IMR-90 (cell line): Measurements from ENCODE around the gene CCDC83. TPM values are rescaled to one million over a fixed set of nuclear protein-coding genes. Genes with fewer than 3 reads are reported as not detected.
A peak's percentile ranks its signal among the peaks of the same experiment; 100 is the strongest.

Experiments used
- ATAC-seq: fragments of 200-7000 bp; cut with Tn5 transposase; 2 replicates; pipeline ENCODE4 v1.9.1; 2020; ENCODE audit warnings: low read depth, mild to moderate bottlenecking, moderate library complexity
- BruUV-seq: library from RNA; stranded (reverse); fragments of 400-500 nt; replicated peaks from 2 replicates; lab custom pipeline; 2021; lab: Mats Ljungman, UMichigan
- CTCF ChIA-PET: fragments of 300-600 bp; formaldehyde crosslinking; extraction: SDS; loops from one replicate; lab custom pipeline; 2021; ENCODE audit warnings: antibody characterized with exemption; lab: Yijun Ruan, JAX
- POLR2A ChIA-PET: fragments of 300-600 bp; sonication (Branson Sonifier 250); formaldehyde crosslinking; loops from one replicate; lab custom pipeline; 2022; ENCODE audit warnings: antibody characterized with exemption; ENCODE audit not compliant: unreplicated experiment; lab: Charles Lee
- DNase-seq: peaks from one replicate; pipeline ENCODE4 v3.0.0; 2013
- H2AFZ ChIP-seq: replicated peaks from 2 replicates; pipeline ENCODE3; 2013; ENCODE audit warnings: low read length, mild to moderate bottlenecking; ENCODE audit not compliant: poor library complexity
- H2AK5ac ChIP-seq: 2 replicates; pipeline ENCODE4 v1.6.1; 2013; ENCODE audit warnings: low read depth, low read length, inconsistent platforms
- H2AK9ac ChIP-seq: replicated peaks from 2 replicates; pipeline ENCODE3; 2013; ENCODE audit warnings: mild to moderate bottlenecking, low read depth, low read length, moderate library complexity; ENCODE audit not compliant: poor library complexity
- H2BK120ac ChIP-seq: 2 replicates; pipeline ENCODE4 v1.6.1; 2013; ENCODE audit warnings: low read depth, low read length, inconsistent platforms
- H2BK15ac ChIP-seq: 3 replicates; pipeline ENCODE4 v1.6.1; 2013; ENCODE audit warnings: low read depth, low read length, inconsistent platforms
- H2BK20ac ChIP-seq: 2 replicates; pipeline ENCODE4 v1.6.1; 2013; ENCODE audit warnings: low read depth, mild to moderate bottlenecking, inconsistent platforms, low read length, moderate library complexity
- H2BK5ac ChIP-seq: 2 replicates; pipeline ENCODE4 v1.6.1; 2013; ENCODE audit warnings: mild to moderate bottlenecking, low read depth, low read length, inconsistent platforms; ENCODE audit not compliant: poor library complexity, severe bottlenecking
- H3K14ac ChIP-seq: replicated peaks from 2 replicates; pipeline ENCODE4 v1.6.1; 2013; ENCODE audit warnings: low read depth, low read length, inconsistent platforms
- H3K18ac ChIP-seq: 2 replicates; pipeline ENCODE4 v1.6.1; 2013; ENCODE audit warnings: low read depth, low read length, control low read depth
- H3K23ac ChIP-seq: 2 replicates; pipeline ENCODE4 v1.6.1; 2013; ENCODE audit warnings: low read depth, low read length, inconsistent platforms
- H3K27ac ChIP-seq: 2 replicates; pipeline ENCODE4 v1.5.1; 2013; ENCODE audit warnings: mild to moderate bottlenecking, control low read depth, low read length; ENCODE audit not compliant: insufficient read depth
- H3K27me3 ChIP-seq: 2 replicates; pipeline ENCODE4 v1.6.1; 2013; ENCODE audit warnings: low read length; ENCODE audit not compliant: control insufficient read depth, insufficient read depth
- H3K36me3 ChIP-seq: 2 replicates; pipeline ENCODE4 v1.6.1; 2013; ENCODE audit warnings: low read length, mixed read lengths; ENCODE audit not compliant: control insufficient read depth, insufficient read depth
- H3K4ac ChIP-seq: 2 replicates; pipeline ENCODE4 v1.6.1; 2013; ENCODE audit warnings: low read depth, low read length, inconsistent platforms
- H3K4me1 ChIP-seq: 2 replicates; pipeline ENCODE4 v1.6.1; 2013; ENCODE audit warnings: low read length, mixed read lengths; ENCODE audit not compliant: control insufficient read depth, insufficient read depth
- H3K4me2 ChIP-seq: 2 replicates; pipeline ENCODE4 v1.6.1; 2013; ENCODE audit warnings: low read depth, mild to moderate bottlenecking, control low read depth, low read length, moderate library complexity
- H3K4me3 ChIP-seq: 2 replicates; pipeline ENCODE4 v1.5.1; 2013; ENCODE audit warnings: low read depth, mild to moderate bottlenecking, control low read depth, low read length, moderate library complexity; ENCODE audit not compliant: insufficient read depth
- H3K56ac ChIP-seq: 2 replicates; pipeline ENCODE4 v1.6.1; 2013; ENCODE audit warnings: low read length, inconsistent platforms; ENCODE audit not compliant: insufficient read depth; ENCODE audit errors: extremely low read depth
- H3K79me1 ChIP-seq, 2 experiments: 2 replicates each; pipeline ENCODE4 v1.6.1; 2013; ENCODE audit warnings: low read length in 2 of 2, inconsistent platforms in 1 of 2, low read depth in 1 of 2
- H3K9ac ChIP-seq: 2 replicates; pipeline ENCODE4 v1.6.1; 2013; ENCODE audit warnings: low read depth, low read length, control low read depth
- H3K9me1 ChIP-seq: 2 replicates; pipeline ENCODE4 v1.6.1; 2013; ENCODE audit warnings: low read length, inconsistent platforms; ENCODE audit not compliant: insufficient read depth
- H3K9me3 ChIP-seq: 2 replicates; pipeline ENCODE4 v1.6.1; 2013; ENCODE audit warnings: low read length; ENCODE audit not compliant: control insufficient read depth, insufficient read depth
- H4K20me1 ChIP-seq: 2 replicates; pipeline ENCODE4 v1.6.1; 2013; ENCODE audit warnings: low read length, inconsistent platforms; ENCODE audit not compliant: insufficient read depth
- H4K5ac ChIP-seq: 2 replicates; pipeline ENCODE4 v1.6.1; 2013; ENCODE audit warnings: mild to moderate bottlenecking, low read depth, low read length, control low read depth
- H4K8ac ChIP-seq, 2 experiments: 2 replicates each; pipeline ENCODE4 v1.6.1; 2013; ENCODE audit warnings: low read depth in 2 of 2, low read length in 2 of 2, control low read depth in 1 of 2, inconsistent platforms in 1 of 2
- H4K91ac ChIP-seq: 2 replicates; pipeline ENCODE4 v1.6.1; 2013; ENCODE audit warnings: low read depth, low read length, inconsistent platforms; ENCODE audit not compliant: insufficient read depth
- CEBPB ChIP-seq: IDR thresholded peaks from 2 replicates; pipeline ENCODE4 v1.6.1; 2012; ENCODE audit warnings: low read depth, low read length, improper control_type of control experiment
- MAZ ChIP-seq: IDR thresholded peaks from 2 replicates; pipeline ENCODE4 v1.6.1; 2012; ENCODE audit warnings: low read depth, mild to moderate bottlenecking, low read length, improper control_type of control experiment, moderate library complexity, borderline replicate concordance
- WGBS, 2 experiments: methylation state at CpG; one replicate each; pipeline versions ENCODE4 v1.1.5 to v1.1.7; 2013; ENCODE audit warnings: missing lambda C conversion rate in 2 of 2; ENCODE audit not compliant: insufficient read length in 1 of 2; ENCODE audit errors: extremely low coverage in 2 of 2; 5-methylcytosine and 5-hydroxymethylcytosine counted together
- dilution Hi-C: fragments of 300-500 bp; cut with HindIII; formaldehyde crosslinking; loops from one replicate; pipeline ENCODE4 v1.14.3; 2018; ENCODE audit warnings: low sequenced_read_pairs; ENCODE audit not compliant: unreplicated experiment
- in situ Hi-C: fragments of 300-500 bp; cut with MboI; formaldehyde crosslinking; loops from 3 replicates; pipeline ENCODE4 v1.14.3; 2019; ENCODE audit warnings: low sequenced_read_pairs, inconsistent platforms, mixed read lengths
- intact Hi-C: fragments of 100-400 bp; cut with micrococcal nuclease; formaldehyde crosslinking; loops from 2 replicates; pipeline ENCODE4 v1.10.0; 2022
- polyA plus RNA-seq, 3 experiments: library from polyadenylated mRNA; depleted of rRNA; stranded (reverse); fragments of >200 nt; gene quantifications; 2 replicates each; pipeline ENCODE4 v1.2.3, GENCODE V29; 2012; ENCODE audit warnings: low replicate concordance in 1 of 3
- total RNA-seq: library from RNA; depleted of rRNA; stranded (reverse); fragments of >200 nt; gene quantifications from 2 replicates; pipeline ENCODE4 v1.2.3, GENCODE V29; 2012

CCDC83 gene
- total and polyA plus RNA-seq, 2 of the 4 experiments (the other 2 are of a cell fraction): not detected

DNA sequence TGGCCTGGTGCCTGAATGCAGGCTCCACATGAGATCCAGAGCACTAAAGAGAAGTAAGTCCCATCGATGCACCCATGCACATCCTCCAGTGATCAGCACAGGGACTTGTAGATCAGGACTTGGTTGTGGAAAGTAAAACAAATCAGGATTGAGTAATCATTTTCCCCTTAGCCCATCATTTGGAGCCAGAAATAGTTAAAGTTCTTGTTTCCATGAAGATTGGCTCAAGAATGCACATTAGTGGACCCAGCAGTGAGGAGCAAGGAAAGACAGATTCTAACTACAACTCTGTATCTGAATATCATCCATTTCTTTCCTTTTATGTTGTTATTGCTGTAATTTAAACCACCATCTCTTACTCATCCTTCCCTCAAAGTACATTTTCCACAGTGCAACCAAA lies 19.1 kb downstream of the CCDC83 start:
- peak overlapping the region; percentile 20 for H3K4me2 ChIP-seq
- no peak overlapping the region for H3K4me3 ChIP-seq
- TF ChIP-seq MAZ (no peak), CEBPB (peak; percentile 42)
- no peaks in the 10 kb centered on the region for H3K9me3 ChIP-seq
- no peaks in the 10 kb centered on the region for H3K27me3 ChIP-seq
- WGBS, 2 experiments: no CpG with 5 or more reads among the region's 1 CpG
- 0 out of 2 replicates have a peak overlapping the region, but pooled peaks have one; percentile 20 for H3K27ac ChIP-seq
- no peak overlapping the region for H2AFZ ChIP-seq
- no peak overlapping the region for H3K23ac ChIP-seq
- peak overlapping the region; percentile 5 for H2BK120ac ChIP-seq
- peaks cover 9% of the 10 kb centered on the region for H3K4me1 ChIP-seq
- no peak overlapping the region; the same call in 2 of the 3 replicates for H2BK15ac ChIP-seq
- no peak overlapping the region for H3K18ac ChIP-seq
- H3K79me1 ChIP-seq: no peaks in the 10 kb centered on the region
- H4K91ac ChIP-seq: peak overlapping the region; percentile 0; the same call in 1 of the 2 replicates
- in situ Hi-C loops: no loop called here
- peak overlapping the region; percentile 22; the same call in 1 of the 2 replicates for H2BK20ac ChIP-seq
- H4K20me1 ChIP-seq: no peaks in the 10 kb centered on the region
- peak overlapping the region; percentile 69; the same call in 1 of the 2 replicates for H4K5ac ChIP-seq
- no TSS peak for BruUV-seq
- ChIA-PET POLR2A (no interaction called here), CTCF (interaction anchor here (1.5 kb wide), 1 partner anchor 20 kb away, joined by 4 read pairs; no protein-coding TSS in a partner anchor)
- H2BK5ac ChIP-seq: peak overlapping the region; percentile 53
- dilution Hi-C loops: no loop called here
- no peak overlapping the region for H3K9ac ChIP-seq
- ATAC-seq: peak; percentile 54
- H3K56ac ChIP-seq: no peak overlapping the region
- peaks cover 6% of the 10 kb centered on the region for H3K9me1 ChIP-seq
- intact Hi-C loops: no loop called here
- no peak overlapping the region for H3K4ac ChIP-seq
- no peaks in the 10 kb centered on the region for H3K36me3 ChIP-seq
- H2AK9ac ChIP-seq: no peak overlapping the region
- peak; percentile 62 for DNase-seq
- no peak overlapping the region for H4K8ac ChIP-seq
- peak overlapping the region; percentile 5; the same call in 1 of the 2 replicates for H2AK5ac ChIP-seq
- H3K14ac ChIP-seq: no peak overlapping the region
